HCT116 (cell line): Measurements from ENCODE around the gene MXRA7. TPM values are rescaled to one million over a fixed set of nuclear protein-coding genes. Genes with fewer than 3 reads are reported as not detected.

Source experiments
- ATAC-seq: fragments of 200-7000 bp; cut with Tn5 transposase; 2 replicates; pipeline ENCODE4 v1.9.1; 2020; ENCODE audit warnings: mild to moderate bottlenecking, moderate library complexity
- BruUV-seq: library from RNA; stranded (reverse); fragments of 400-500 nt; replicated peaks from 2 replicates; lab custom pipeline; 2021; lab: Mats Ljungman, UMichigan
- CTCF ChIA-PET: fragments of 300-600 bp; sonication (Branson Sonifier 250); formaldehyde crosslinking; loops from one replicate; lab custom pipeline; 2021; ENCODE audit warnings: antibody characterized with exemption; lab: Charles Lee
- POLR2A ChIA-PET: fragments of 300-600, 350-600 bp; sonication (Branson Sonifier 250); formaldehyde crosslinking; loops from one replicate; lab custom pipeline; 2021; ENCODE audit warnings: antibody characterized with exemption; lab: Charles Lee
- RAD21 ChIA-PET, 2 experiments: fragments of 300-600 bp; sonication (Branson Sonifier 250); formaldehyde crosslinking; loops; one replicate each; lab custom pipeline; 2023; ENCODE audit warnings: low total read pairs in 2 of 2; ENCODE audit not compliant: uncharacterized antibody in 2 of 2, unreplicated experiment in 2 of 2, low non-redundant PET in 1 of 2; lab: Charles Lee
- DNase-seq: peaks from one replicate; pipeline ENCODE4 v3.0.0-alpha.2; 2010; ENCODE audit warnings: low read depth, low spot score
- H2AFZ ChIP-seq: fragments of 200-600 bp; shearing (Covaris generic), sonication (generic); 2 replicates; pipeline ENCODE4 v1.6.1; 2017; ENCODE audit warnings: low read depth, mixed run types, mixed read lengths, antibody characterized with exemption, low read length; ENCODE audit not compliant: poor library complexity, severe bottlenecking
- H3K27ac ChIP-seq: 2 replicates; pipeline ENCODE4 v1.5.1; 2012; ENCODE audit warnings: low read depth, low read length
- H3K27me3 ChIP-seq: fragments of 200-600 bp; sonication (generic); 2 replicates; pipeline ENCODE4 v1.6.1; 2016; ENCODE audit warnings: mixed run types, low read length, mixed read lengths; ENCODE audit not compliant: insufficient read depth
- H3K36me3 ChIP-seq, 2 experiments: fragments of 200-500 bp in 1 of 2; fragments of 200-600 bp in 1 of 2; sonication (Bioruptor generic) in 1 of 2; sonication (generic) in 1 of 2; 2 replicates each; pipeline versions ENCODE4 v1.5.1 to v1.6.1; 2014 to 2016; ENCODE audit warnings: low read length in 2 of 2, inconsistent platforms in 1 of 2, mixed read lengths in 1 of 2, mixed run types in 1 of 2; ENCODE audit not compliant: insufficient read depth in 2 of 2, control insufficient read depth in 1 of 2
- H3K4me1 ChIP-seq, 2 experiments: fragments of 200-600 bp in 1 of 2; sonication (generic) in 1 of 2; 2 replicates each; pipeline versions ENCODE4 v1.5.1 to v1.6.1; 2012 to 2017; ENCODE audit warnings: low read length in 2 of 2, inconsistent platforms in 1 of 2, mild to moderate bottlenecking in 1 of 2, mixed read lengths in 1 of 2, mixed run types in 1 of 2, moderate library complexity in 1 of 2; ENCODE audit not compliant: insufficient read depth in 2 of 2, control insufficient read depth in 1 of 2
- H3K4me2 ChIP-seq: fragments of 200-600 bp; sonication (generic); 2 replicates; pipeline ENCODE4 v1.6.1; 2017; ENCODE audit warnings: mixed run types, low read length, mixed read lengths
- H3K4me3 ChIP-seq, 2 experiments: fragments of 200-600 bp in 1 of 2; sonication (generic) in 1 of 2; replicated peaks in 1 of 2; 2 replicates each; pipeline ENCODE4 v1.5.1; 2011 to 2016; ENCODE audit warnings: low read length in 2 of 2, control low read depth in 1 of 2, low read depth in 1 of 2, mild to moderate bottlenecking in 1 of 2, mixed read lengths in 1 of 2, mixed run types in 1 of 2
- H3K79me2 ChIP-seq: fragments of 200-600 bp; sonication (generic); 2 replicates; pipeline ENCODE4 v1.6.1; 2017; ENCODE audit warnings: mild to moderate bottlenecking, mixed run types, low read length, moderate library complexity, mixed read lengths; ENCODE audit not compliant: insufficient read depth
- H3K9ac ChIP-seq: fragments of 200-600 bp; sonication (generic); 2 replicates; pipeline ENCODE4 v1.6.1; 2016; ENCODE audit warnings: low read length, mixed read lengths
- H3K9me2 ChIP-seq: fragments of 200-600 bp; sonication (generic), shearing (Covaris generic); 2 replicates; pipeline ENCODE4 v1.6.1; 2017; ENCODE audit warnings: mixed run types, mild to moderate bottlenecking, moderate library complexity; ENCODE audit not compliant: insufficient read depth
- H3K9me3 ChIP-seq, 2 experiments: fragments of 200-500 bp in 1 of 2; fragments of 200-600 bp in 1 of 2; sonication (Bioruptor generic) in 1 of 2; sonication (generic) in 1 of 2; 2 replicates each; pipeline ENCODE4 v1.6.1; 2014 to 2017; ENCODE audit warnings: low read length in 2 of 2, mixed read lengths in 2 of 2, inconsistent platforms in 1 of 2, low read depth in 1 of 2, mild to moderate bottlenecking in 1 of 2, mixed run types in 1 of 2, moderate library complexity in 1 of 2; ENCODE audit not compliant: control insufficient read depth in 1 of 2, insufficient read depth in 1 of 2
- H4K20me1 ChIP-seq: fragments of 200-600 bp; sonication (generic), shearing (Covaris generic); 2 replicates; pipeline ENCODE4 v1.6.1; 2017; ENCODE audit warnings: mixed run types, mild to moderate bottlenecking, moderate library complexity; ENCODE audit not compliant: insufficient read depth
- EGR1 ChIP-seq: IDR thresholded peaks from 2 replicates; pipeline ENCODE4 v1.6.1; 2012; ENCODE audit warnings: low read depth
- EZH2 ChIP-seq: fragments of 200-600 bp; sonication (generic); IDR thresholded peaks from 2 replicates; pipeline ENCODE4 v1.6.1; 2017; ENCODE audit warnings: antibody characterized with exemption, mixed run types
- POLR2AphosphoS5 ChIP-seq: IDR thresholded peaks from 2 replicates; pipeline ENCODE4 v1.6.1; 2011; ENCODE audit warnings: mild to moderate bottlenecking, low read depth, low read length, moderate library complexity
- SIN3A ChIP-seq: IDR thresholded peaks from 2 replicates; pipeline ENCODE4 v1.6.1; 2012; ENCODE audit warnings: low read depth
- SRF ChIP-seq: IDR thresholded peaks from 2 replicates; pipeline ENCODE4 v1.6.1; 2012; ENCODE audit warnings: low read depth
- TCF7L2 ChIP-seq: IDR thresholded peaks from 2 replicates; pipeline ENCODE4 v1.7.0; 2011; ENCODE audit warnings: borderline replicate concordance, inconsistent platforms; ENCODE audit not compliant: insufficient read depth, insufficient read length; ENCODE audit errors: extremely low read depth
- YY1 ChIP-seq: IDR thresholded peaks from 2 replicates; pipeline ENCODE4 v1.6.1; 2011; ENCODE audit warnings: low read length, low read depth, moderate library complexity, mild to moderate bottlenecking; ENCODE audit not compliant: insufficient replicate concordance; ENCODE audit errors: extremely low read depth
- ZFX ChIP-seq: fragments of 450-650 bp; IDR thresholded peaks from 2 replicates; pipeline ENCODE4 v1.6.1; 2017
- intact Hi-C: fragments of 100-400 bp; cut with micrococcal nuclease; formaldehyde crosslinking; loops from 2 replicates; pipeline ENCODE4 v1.10.0; 2022
- total RNA-seq: library from RNA; stranded (reverse); gene quantifications from one replicate; pipeline ENCODE4 v1.2.1, GENCODE V29; 2021; ENCODE audit not compliant: unreplicated experiment
- TF ChIP-seq, protein P1 (sequence below): IDR thresholded peaks from 2 replicates; pipeline ENCODE4 v1.6.1; 2012
- TF ChIP-seq, protein P2 (sequence below): IDR thresholded peaks from 2 replicates; pipeline ENCODE4 v1.6.1; 2011; ENCODE audit warnings: mild to moderate bottlenecking, low read length, moderate library complexity; ENCODE audit not compliant: insufficient replicate concordance; ENCODE audit errors: extremely low read depth

MXRA7 gene
- total RNA-seq, 1 experiment from 2014 or later = 57.1 TPM

DNA sequence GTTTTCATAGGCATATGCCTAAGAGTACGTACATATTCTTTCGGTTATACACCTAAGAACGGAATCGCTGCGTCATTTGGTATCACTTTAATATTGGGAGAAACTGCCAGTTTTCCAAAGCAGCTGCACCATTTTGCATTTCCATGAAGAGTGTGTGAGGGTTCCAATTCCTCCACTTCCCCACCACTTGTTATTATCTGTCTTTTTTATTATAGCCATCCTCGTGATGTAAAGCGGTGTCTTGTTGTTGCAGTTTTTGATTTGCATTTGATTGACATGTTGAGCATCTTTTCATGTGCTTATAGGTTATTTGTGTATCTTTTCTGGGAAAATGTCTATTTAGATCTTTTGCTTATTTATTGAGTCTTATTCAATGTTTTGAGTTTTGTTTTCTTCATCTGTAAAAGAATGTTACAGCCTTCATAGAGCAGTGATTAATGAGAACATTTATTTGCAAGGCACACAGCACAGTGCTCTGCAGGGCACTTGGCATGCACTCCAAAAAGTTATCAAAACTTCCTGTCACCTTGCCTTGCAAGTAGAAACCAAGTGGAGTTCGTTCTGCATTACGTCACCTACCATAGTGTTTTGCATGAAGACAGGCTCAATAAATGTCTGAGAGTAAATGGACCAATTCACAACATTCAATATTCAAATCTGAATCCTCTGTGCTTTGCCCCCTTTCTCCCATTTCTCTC, 40.6 kb downstream of the MXRA7 start:
- ChIA-PET RAD21 (no interaction called here), POLR2A (interaction anchor here (0.6 to 2.2 kb wide), 2 partner anchors 46 to 138 kb away, joined by 6 to 15 read pairs; no protein-coding TSS in a partner anchor), CTCF (interaction anchor here (2.2 to 3.8 kb wide), 2 partner anchors 11 to 46 kb away, joined by 10 to 33 read pairs; no protein-coding TSS in a partner anchor)
- Histone ChIP-seq H3K4me3 (no peak overlapping the region), H3K9ac (no peak overlapping the region), H3K79me2 (no peaks in the 10 kb centered on the region), H3K9me3 (no peaks in the 10 kb centered on the region), H3K36me3 (no peaks in the 10 kb centered on the region; a peak in 1 of 4 replicates), H4K20me1 (no peaks in the 10 kb centered on the region), H3K4me1 (peaks cover 21% of the 10 kb centered on the region in 2 experiments), H3K27me3 (no peaks in the 10 kb centered on the region), H2AFZ (peak overlapping the region; percentile 51)
- BruUV-seq = no TSS peak
- DNase-seq (no peak), ATAC-seq (no peak)
- intact Hi-C loops = no loop called here
- TF ChIP-seq, protein P1, sequence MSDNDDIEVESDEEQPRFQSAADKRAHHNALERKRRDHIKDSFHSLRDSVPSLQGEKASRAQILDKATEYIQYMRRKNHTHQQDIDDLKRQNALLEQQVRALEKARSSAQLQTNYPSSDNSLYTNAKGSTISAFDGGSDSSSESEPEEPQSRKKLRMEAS = no peak
- TF ChIP-seq EGR1 (no peak), SIN3A (no peak), YY1 (no peak), SRF (no peak), ZFX (no peak), POLR2AphosphoS5 (no peak), TCF7L2 (no peak), EZH2 (no peak)
- TF ChIP-seq, protein P2, sequence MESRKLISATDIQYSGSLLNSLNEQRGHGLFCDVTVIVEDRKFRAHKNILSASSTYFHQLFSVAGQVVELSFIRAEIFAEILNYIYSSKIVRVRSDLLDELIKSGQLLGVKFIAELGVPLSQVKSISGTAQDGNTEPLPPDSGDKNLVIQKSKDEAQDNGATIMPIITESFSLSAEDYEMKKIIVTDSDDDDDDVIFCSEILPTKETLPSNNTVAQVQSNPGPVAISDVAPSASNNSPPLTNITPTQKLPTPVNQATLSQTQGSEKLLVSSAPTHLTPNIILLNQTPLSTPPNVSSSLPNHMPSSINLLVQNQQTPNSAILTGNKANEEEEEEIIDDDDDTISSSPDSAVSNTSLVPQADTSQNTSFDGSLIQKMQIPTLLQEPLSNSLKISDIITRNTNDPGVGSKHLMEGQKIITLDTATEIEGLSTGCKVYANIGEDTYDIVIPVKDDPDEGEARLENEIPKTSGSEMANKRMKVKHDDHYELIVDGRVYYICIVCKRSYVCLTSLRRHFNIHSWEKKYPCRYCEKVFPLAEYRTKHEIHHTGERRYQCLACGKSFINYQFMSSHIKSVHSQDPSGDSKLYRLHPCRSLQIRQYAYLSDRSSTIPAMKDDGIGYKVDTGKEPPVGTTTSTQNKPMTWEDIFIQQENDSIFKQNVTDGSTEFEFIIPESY = no peak
- TF ChIP-seq, all 23 proteins: peak for 0
- peak overlapping the region; percentile 78; the same call in 1 of the 2 replicates for H3K4me2 ChIP-seq
- H3K9me2 ChIP-seq = no peaks in the 10 kb centered on the region
- H3K27ac ChIP-seq = peak overlapping the region; percentile 79; the same call in 1 of the 2 replicates
